K562 (cell line): ENCODE data around the gene TRPM6. TPM values are rescaled to one million over a fixed set of nuclear protein-coding genes. Genes with fewer than 3 reads are reported as not detected.

Source experiments
- ATAC-seq: fragments of 200-7000 bp; cut with Tn5 transposase; 3 replicates; pipeline ENCODE4 v1.9.1; 2020; ENCODE audit warnings: moderate library complexity
- BruUV-seq: library from RNA; stranded (reverse); fragments of 400-500 nt; replicated peaks from 2 replicates; lab custom pipeline; 2021; lab: Mats Ljungman, UMichigan
- CTCF ChIA-PET: fragments of 300-600 bp; formaldehyde crosslinking; extraction: SDS; loops from one replicate; lab custom pipeline; 2021; ENCODE audit warnings: low intra/inter-chr PET ratio; lab: Yijun Ruan, JAX
- POLR2A ChIA-PET: fragments of 300-600, 350-650 bp; sonication (Branson Sonifier 250); formaldehyde crosslinking; extraction: SDS; loops from one replicate; lab custom pipeline; 2021; ENCODE audit warnings: antibody characterized with exemption, inconsistent platforms; lab: Yijun Ruan, JAX
- DNase-seq, 4 experiments: peaks; one replicate each; pipeline versions ENCODE4 v3.0.0 to v3.0.0-alpha.2; 2011 to 2018; ENCODE audit warnings: low spot score in 3 of 4, mixed read lengths in 3 of 4; ENCODE audit errors: extremely low read depth in 1 of 4
- FAIRE-seq: peaks from 2 replicates; lab custom pipeline; 2011; peaks lifted over from hg19 to GRCh38; lab: Jason Lieb, UNC
- H2AFZ ChIP-seq: 2 replicates; pipeline ENCODE4 v1.6.0; 2011; ENCODE audit warnings: low read depth, low read length, control low read depth, inconsistent platforms
- H3K27ac ChIP-seq: fragments of 200-600 bp; 3 replicates; pipeline ENCODE4 v1.8.0; 2011; ENCODE audit warnings: low read depth, mild to moderate bottlenecking, control low read depth, inconsistent platforms, low read length, moderate library complexity, mixed read lengths; ENCODE audit errors: extremely low read depth
- H3K27me3 ChIP-seq, 2 experiments: fragments of 300-600 bp in 1 of 2; 2 replicates in 1 of 2; 3 replicates in 1 of 2; pipeline versions ENCODE4 v1.6.0 to v1.8.0; 2011; ENCODE audit warnings: inconsistent platforms in 2 of 2, low read length in 2 of 2, mild to moderate bottlenecking in 1 of 2, mixed read lengths in 1 of 2, moderate library complexity in 1 of 2; ENCODE audit not compliant: control insufficient read depth in 2 of 2, insufficient read depth in 2 of 2
- H3K36me3 ChIP-seq: fragments of 300-600 bp; 3 replicates; pipeline ENCODE4 v1.8.0; 2011; ENCODE audit warnings: mild to moderate bottlenecking, low read length, inconsistent platforms; ENCODE audit not compliant: control insufficient read depth, insufficient read depth
- H3K4me1 ChIP-seq, 2 experiments: fragments of 200-600 bp in 1 of 2; replicated peaks in 1 of 2; 2 replicates in 1 of 2; 3 replicates in 1 of 2; pipeline versions ENCODE4 v1.5.1 to v1.8.0; 2011; ENCODE audit warnings: inconsistent platforms in 2 of 2, low read length in 2 of 2, mild to moderate bottlenecking in 1 of 2, mixed read lengths in 1 of 2, moderate library complexity in 1 of 2; ENCODE audit not compliant: control insufficient read depth in 2 of 2, insufficient read depth in 2 of 2
- H3K4me2 ChIP-seq: 2 replicates; pipeline ENCODE4 v1.6.1; 2011; ENCODE audit warnings: low read length, control low read depth, inconsistent platforms, mixed read lengths; ENCODE audit not compliant: insufficient read depth
- H3K4me3 ChIP-seq: fragments of 200-600 bp; sonication (generic), shearing (Covaris generic); 2 replicates; pipeline ENCODE4 v1.5.1; 2016; ENCODE audit warnings: control low read depth, inconsistent platforms
- H3K79me2 ChIP-seq: fragments of 200-600 bp; 3 replicates; pipeline ENCODE4 v1.8.0; 2011; ENCODE audit warnings: low read length, inconsistent platforms; ENCODE audit not compliant: control insufficient read depth, insufficient read depth
- H3K9ac ChIP-seq, 2 experiments: 2 replicates each; pipeline versions ENCODE4 v1.6.0 to v1.6.1; 2011; ENCODE audit warnings: low read depth in 2 of 2, low read length in 2 of 2, control low read depth in 1 of 2, inconsistent platforms in 1 of 2, mild to moderate bottlenecking in 1 of 2, mixed read lengths in 1 of 2; ENCODE audit not compliant: insufficient read depth in 1 of 2
- H3K9me1 ChIP-seq: one replicate; pipeline ENCODE4 v1.6.0; 2011; ENCODE audit warnings: inconsistent platforms, mild to moderate bottlenecking, low read length, moderate library complexity; ENCODE audit not compliant: control insufficient read depth, insufficient read depth
- H3K9me3 ChIP-seq: replicated peaks from 2 replicates; pipeline ENCODE4 v1.5.1; 2011; ENCODE audit warnings: low read depth, low read length, inconsistent platforms; ENCODE audit not compliant: control insufficient read depth, insufficient read depth
- H4K20me1 ChIP-seq: replicated peaks from 2 replicates; pipeline ENCODE4 v1.6.1; 2011; ENCODE audit warnings: low read length, inconsistent platforms, mixed read lengths; ENCODE audit not compliant: control insufficient read depth, insufficient read depth
- CSDE1 ChIP-seq, 2 experiments: fragments of 450-650 bp; IDR thresholded peaks; 2 replicates each; pipeline ENCODE4 v1.6.1; 2016; ENCODE audit warnings: mild to moderate bottlenecking in 1 of 2
- FOXM1 ChIP-seq, 2 experiments: fragments of 450-650 bp in 1 of 2; sonication (generic) in 1 of 2; formaldehyde crosslinking in 1 of 2; IDR thresholded peaks; 2 replicates each; pipeline versions ENCODE4 v1.6.1 to v1.9.0; 2017 to 2022; ENCODE audit warnings: low read depth in 2 of 2, mild to moderate bottlenecking in 2 of 2, missing genetic modification reagents in 1 of 2, moderate library complexity in 1 of 2
- KAT2B ChIP-seq: IDR thresholded peaks from one replicate; pipeline ENCODE4 v1.6.1; 2012; ENCODE audit warnings: low read depth, mild to moderate bottlenecking, control low read depth, inconsistent platforms, low read length, moderate library complexity
- KAT8 ChIP-seq: fragments of 450-650 bp; IDR thresholded peaks from 2 replicates; pipeline ENCODE4 v1.6.1; 2016; ENCODE audit warnings: low read depth, mild to moderate bottlenecking
- KLF13 ChIP-seq: fragments of 450-650 bp; IDR thresholded peaks from 2 replicates; pipeline ENCODE4 v1.6.1; 2016; ENCODE audit warnings: missing genetic modification characterization, low read depth, mild to moderate bottlenecking, missing compliant biosample characterization, moderate library complexity, borderline replicate concordance
- RB1 ChIP-seq: fragments of 450-650 bp; IDR thresholded peaks from 2 replicates; pipeline ENCODE4 v1.6.1; 2017; ENCODE audit warnings: low read depth, mild to moderate bottlenecking
- SIX5 ChIP-seq, 2 experiments: IDR thresholded peaks; 2 replicates each; pipeline ENCODE4 v1.6.1; 2011; ENCODE audit warnings: low read length in 2 of 2, borderline replicate concordance in 1 of 2, low read depth in 1 of 2, mild to moderate bottlenecking in 1 of 2, moderate library complexity in 1 of 2; ENCODE audit not compliant: insufficient read depth in 1 of 2
- SMAD3 ChIP-seq: fragments of 450-650 bp; formaldehyde crosslinking; conservative IDR thresholded peaks from 2 replicates; pipeline ENCODE4 v1.4.0; 2020; ENCODE audit warnings: mild to moderate bottlenecking
- THAP12 ChIP-seq: fragments of 250-450 bp; sonication (Bioruptor Pico); IDR thresholded peaks from 2 replicates; pipeline ENCODE4 v1.9.0; 2021; ENCODE audit warnings: mild to moderate bottlenecking, inconsistent platforms
- U2AF1 ChIP-seq: fragments of 200-400 bp; formaldehyde crosslinking; optimal IDR thresholded peaks from 2 replicates; pipeline ENCODE3; 2017; ENCODE audit warnings: mild to moderate bottlenecking, low read depth, low read length, moderate library complexity
- ZNF561 ChIP-seq: fragments of 450-650 bp; formaldehyde crosslinking; conservative IDR thresholded peaks from 2 replicates; pipeline ENCODE4 v1.4.0; 2020; ENCODE audit warnings: mild to moderate bottlenecking, moderate library complexity
- WGBS: fragments of 100-300 bp; shearing (Covaris generic); methylation state at CpG from one replicate; pipeline ENCODE4 v1.1.6; 2016; ENCODE audit warnings: low coverage, mixed read lengths; ENCODE audit not compliant: insufficient coverage; ENCODE audit errors: missing lambda C conversion rate; 5-methylcytosine and 5-hydroxymethylcytosine counted together
- in situ Hi-C: fragments of 300-500 bp; cut with MboI; formaldehyde crosslinking; loops from 4 replicates; pipeline ENCODE4 v1.15.0; 2018; ENCODE audit warnings: inconsistent platforms, mixed read lengths
- intact Hi-C: fragments of 100-400 bp; cut with micrococcal nuclease; formaldehyde crosslinking; loops from 2 replicates; pipeline ENCODE4 v1.14.2; 2022
- polyA plus RNA-seq, 8 experiments: library from polyadenylated mRNA; depleted of rRNA in 4 of 8; stranded (reverse) in 5 of 8; unstranded in 3 of 8; fragments of >200 nt; fragmentation: Nextera tagmentation in 2 of 8; fragmentation: Illumina TruSeq in 1 of 8; extraction: Ambion mirVana in 2 of 8; extraction: Trizol in 1 of 8; gene quantifications; 2 replicates each; pipeline versions ENCODE4 v1.2.1 to v1.2.3, GENCODE V29; 2011 to 2014; ENCODE audit warnings: inconsistent platforms in 1 of 8, missing spikeins in 1 of 8
- total RNA-seq, 7 experiments: library from RNA; depleted of rRNA in 6 of 7; stranded (reverse); fragments of >200 nt in 6 of 7; fragmentation: Illumina TruSeq in 2 of 7; extraction: Trizol in 2 of 7; gene quantifications; 2 replicates each; pipeline versions ENCODE4 v1.2.1 to v1.2.3, GENCODE V29; 2011 to 2021; ENCODE audit warnings: low replicate concordance in 1 of 7
- TF ChIP-seq, protein P1 (sequence below), 2 experiments: fragments of 450-650 bp in 1 of 2; sonication (generic) in 1 of 2; formaldehyde crosslinking; conservative IDR thresholded peaks; 2 replicates each; pipeline versions ENCODE4 v1.4.0 to v1.8.1; 2020 to 2022; ENCODE audit warnings: mild to moderate bottlenecking in 1 of 2, missing genetic modification reagents in 1 of 2
- TF ChIP-seq, protein P2 (sequence below): sonication (generic); formaldehyde crosslinking; IDR thresholded peaks from 2 replicates; pipeline ENCODE4 v1.9.0; 2022; ENCODE audit warnings: mild to moderate bottlenecking, missing genetic modification reagents

TRPM6 gene
- total and polyA plus RNA-seq, 9 of the 15 experiments (the other 6 are each of a cell fraction or from before 2014, with no cell fraction given): 0.03 to 0.16 (median 0.09) TPM

DNA sequence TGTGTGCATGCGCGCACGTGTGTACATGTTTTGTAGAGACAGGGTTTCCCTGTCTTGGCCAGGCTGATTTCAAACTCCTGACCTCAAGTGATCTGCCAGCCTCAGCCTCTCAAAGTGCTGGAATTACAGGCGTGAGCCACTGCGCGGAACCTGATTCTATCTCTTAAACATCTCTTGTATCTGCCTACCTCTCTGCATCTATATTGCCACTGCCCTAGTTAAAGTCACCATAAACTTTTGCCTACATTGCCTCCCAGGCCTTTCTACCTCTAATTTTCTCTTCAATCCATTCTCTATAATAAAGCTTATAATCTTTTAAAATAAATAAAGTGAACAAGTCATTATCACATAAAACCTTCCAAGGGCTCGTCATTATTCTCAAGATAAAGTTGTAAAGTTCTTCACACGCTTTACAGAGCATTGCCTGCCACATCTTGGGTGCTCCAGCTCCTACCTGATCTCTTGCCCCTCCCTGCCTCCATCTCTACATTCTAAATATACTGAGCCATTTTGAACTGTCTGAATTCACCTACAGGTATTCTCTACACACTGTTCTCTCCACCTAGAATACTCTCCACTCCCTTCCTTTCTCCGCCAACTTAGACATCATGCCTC lies 15.0 kb downstream of the TRPM6 start:
- no peaks in the 10 kb centered on the region for H3K79me2 ChIP-seq
- no peaks in the 10 kb centered on the region for H3K9me1 ChIP-seq
- TF ChIP-seq KAT8 (no peak), ZNF561 (no peak), SIX5 (IDR thresholded peaks at IDR 0.05; ENCODE audit: borderline replicate concordance in 1 of 2, insufficient read depth in 1 of 2, low read depth in 1 of 2, low read length in 2 of 2) (no peak), THAP12 (CRISPR knock-in tag) (no peak), KLF13 (no peak), FOXM1 (IDR thresholded peaks at IDR 0.05; ENCODE audit: low read depth) (no peak), FOXM1 (CRISPR knock-in tag; IDR thresholded peaks at IDR 0.05; ENCODE audit: low read depth) (no peak), RB1 (no peak), CSDE1 (IDR thresholded peaks at IDR 0.05) (no peak), U2AF1 (no peak), KAT2B (no peak), SMAD3 (CRISPR knock-in tag) (no peak)
- TF ChIP-seq, protein P1, sequence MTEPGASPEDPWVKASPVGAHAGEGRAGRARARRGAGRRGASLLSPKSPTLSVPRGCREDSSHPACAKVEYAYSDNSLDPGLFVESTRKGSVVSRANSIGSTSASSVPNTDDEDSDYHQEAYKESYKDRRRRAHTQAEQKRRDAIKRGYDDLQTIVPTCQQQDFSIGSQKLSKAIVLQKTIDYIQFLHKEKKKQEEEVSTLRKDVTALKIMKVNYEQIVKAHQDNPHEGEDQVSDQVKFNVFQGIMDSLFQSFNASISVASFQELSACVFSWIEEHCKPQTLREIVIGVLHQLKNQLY (CRISPR knock-in tag; conservative IDR thresholded peaks at IDR 0.05): no peak
- TF ChIP-seq, protein P2, sequence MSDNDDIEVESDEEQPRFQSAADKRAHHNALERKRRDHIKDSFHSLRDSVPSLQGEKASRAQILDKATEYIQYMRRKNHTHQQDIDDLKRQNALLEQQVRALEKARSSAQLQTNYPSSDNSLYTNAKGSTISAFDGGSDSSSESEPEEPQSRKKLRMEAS (CRISPR knock-in tag): no peak
- H2AFZ ChIP-seq: no peak overlapping the region
- H3K36me3 ChIP-seq: no peaks in the 10 kb centered on the region
- no peak for FAIRE-seq
- CTCF ChIA-PET: no interaction called here
- H4K20me1 ChIP-seq: no peaks in the 10 kb centered on the region
- no peak overlapping the region for H3K4me3 ChIP-seq
- H3K27ac ChIP-seq: no peak overlapping the region
- H3K9ac ChIP-seq: no peak overlapping the region
- no peak for DNase-seq
- no peak for ATAC-seq
- in situ Hi-C loops (no loop called here), intact Hi-C loops (no loop called here)
- no peaks in the 10 kb centered on the region for H3K4me1 ChIP-seq
- no TSS peak for BruUV-seq
- no peak overlapping the region for H3K4me2 ChIP-seq
- H3K9me3 ChIP-seq: no peaks in the 10 kb centered on the region
- H3K27me3 ChIP-seq: no peaks in the 10 kb centered on the region
- POLR2A ChIA-PET: no interaction called here
- 12% methylated on average over 9 of the region's 9 CpGs for WGBS
